Measurements from ENCODE around the gene NLRP3.
"Not testable (repeated sequence)": the region's sequence is repeated elsewhere in the genome, so short reads cannot be mapped to it uniquely, and the experiment has no call there.

Gene NLRP3

GRCh38 chr1:247440001-247440620 is 24.1 kb downstream of the NLRP3 start:
- DNase-seq, result no peak

- DNase-seq, result no peak
These were observed 25.6 kb downstream of the NLRP3 start for GRCh38 chr1:247441606-247442005.

- DNase-seq, result no peak
These were observed 26.2 kb downstream of the NLRP3 start for GRCh38 chr1:247442164-247442563.

- no peak for DNase-seq
These were observed 27.7 kb downstream of the NLRP3 start for GRCh38 chr1:247443641-247444040.

GRCh38 chr1:247444571-247444970 is 28.6 kb downstream of the NLRP3 start:
- no peak for DNase-seq

GRCh38 chr1:247445526-247446356 is 29.8 kb downstream of the NLRP3 start:
- DNase-seq, result no peak

- DNase-seq, result no peak
These were observed 31.4 kb downstream of the NLRP3 start for GRCh38 chr1:247447162-247447909.

GRCh38 chr1:247448107-247448791 is 32.3 kb downstream of the NLRP3 start:
- no peak for DNase-seq

GRCh38 chr1:247451388-247452010 is 35.5 kb downstream of the NLRP3 start:
- no peak for DNase-seq

GRCh38 chr1:247452447-247453039 is 36.6 kb downstream of the NLRP3 start:
- no peak for DNase-seq

GRCh38 chr1:247453245-247453644 is 37.3 kb downstream of the NLRP3 start:
- DNase-seq, result no peak

GRCh38 chr1:247453997-247454396 is 38.0 kb downstream of the NLRP3 start:
- DNase-seq, result no peak

- DNase-seq, result no peak
These were observed 40.0 kb downstream of the NLRP3 start for GRCh38 chr1:247456021-247456420.

GRCh38 chr1:247456914-247457639 is 41.1 kb downstream of the NLRP3 start:
- DNase-seq, result no peak

GRCh38 chr1:247459507-247459906 is 43.5 kb downstream of the NLRP3 start:
- DNase-seq, result no peak

- no peak for DNase-seq
These were observed 49.8 kb downstream of the NLRP3 start for GRCh38 chr1:247465796-247466195.

- no peak for DNase-seq
These were observed 51.2 kb downstream of the NLRP3 start for GRCh38 chr1:247467129-247467528.

GRCh38 chr1:247468481-247469140 is 52.6 kb downstream of the NLRP3 start:
- no peak for DNase-seq

GRCh38 chr1:247469141-247469535 is 53.2 kb downstream of the NLRP3 start:
- DNase-seq, result no peak

- not testable (repeated sequence) for DNase-seq
These were observed 55.0 kb downstream of the NLRP3 start for GRCh38 chr1:247470942-247471429.
